Measurements from ENCODE around the gene AGAP1. TPM values are rescaled to one million over a fixed set of nuclear protein-coding genes. Genes with fewer than 3 reads are reported as not detected.

AGAP1 gene
- total RNA-seq, 1 donor from 2014 or later, result 39.0 TPM

DNA sequence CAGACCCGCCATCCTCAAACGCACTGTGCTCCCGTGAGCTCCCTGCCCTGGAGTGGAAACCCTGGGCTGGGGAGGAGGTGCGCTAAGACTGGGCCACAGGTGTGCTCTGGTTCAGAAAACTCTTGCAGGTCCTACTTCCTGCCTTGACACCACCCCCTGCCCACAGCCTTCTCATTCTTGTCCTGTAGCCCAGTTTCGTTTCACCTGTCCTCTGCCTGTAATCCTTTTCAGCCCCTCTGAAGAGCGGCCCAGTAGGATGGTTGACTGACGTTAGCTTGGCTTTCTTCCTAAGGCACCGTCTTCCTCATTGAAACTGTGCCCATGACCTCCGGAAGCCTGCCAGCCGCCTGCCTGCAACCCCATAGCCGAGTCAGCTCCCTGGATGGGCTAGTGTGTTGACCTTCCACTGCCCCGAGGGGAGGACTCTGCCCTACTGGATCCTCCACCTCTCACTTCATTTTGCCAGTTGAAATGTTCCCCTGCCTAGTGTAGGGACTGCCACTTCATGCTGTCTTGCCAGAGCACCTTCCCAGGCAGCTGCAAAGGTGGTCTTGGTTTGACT is 116.9 kb downstream of the AGAP1 start:
- H3K4me3 Mint-ChIP-seq (ENCODE audit: unreplicated experiment), result no peak overlapping the region
- H3K27me3 Mint-ChIP-seq (ENCODE audit: low read depth), result no peaks in the 10 kb centered on the region
- peaks cover 64% of the 10 kb centered on the region for H3K4me1 Mint-ChIP-seq (ENCODE audit: low read depth)
- H3K36me3 Mint-ChIP-seq (ENCODE audit: low read depth), result no peaks in the 10 kb centered on the region
- no peak for DNase-seq (ENCODE audit: low spot score)
- H3K9me3 Mint-ChIP-seq (ENCODE audit: low read depth), result no peaks in the 10 kb centered on the region
- H3K27ac Mint-ChIP-seq (ENCODE audit: unreplicated experiment), result no peak overlapping the region
- TF ChIP-seq, protein P1, sequence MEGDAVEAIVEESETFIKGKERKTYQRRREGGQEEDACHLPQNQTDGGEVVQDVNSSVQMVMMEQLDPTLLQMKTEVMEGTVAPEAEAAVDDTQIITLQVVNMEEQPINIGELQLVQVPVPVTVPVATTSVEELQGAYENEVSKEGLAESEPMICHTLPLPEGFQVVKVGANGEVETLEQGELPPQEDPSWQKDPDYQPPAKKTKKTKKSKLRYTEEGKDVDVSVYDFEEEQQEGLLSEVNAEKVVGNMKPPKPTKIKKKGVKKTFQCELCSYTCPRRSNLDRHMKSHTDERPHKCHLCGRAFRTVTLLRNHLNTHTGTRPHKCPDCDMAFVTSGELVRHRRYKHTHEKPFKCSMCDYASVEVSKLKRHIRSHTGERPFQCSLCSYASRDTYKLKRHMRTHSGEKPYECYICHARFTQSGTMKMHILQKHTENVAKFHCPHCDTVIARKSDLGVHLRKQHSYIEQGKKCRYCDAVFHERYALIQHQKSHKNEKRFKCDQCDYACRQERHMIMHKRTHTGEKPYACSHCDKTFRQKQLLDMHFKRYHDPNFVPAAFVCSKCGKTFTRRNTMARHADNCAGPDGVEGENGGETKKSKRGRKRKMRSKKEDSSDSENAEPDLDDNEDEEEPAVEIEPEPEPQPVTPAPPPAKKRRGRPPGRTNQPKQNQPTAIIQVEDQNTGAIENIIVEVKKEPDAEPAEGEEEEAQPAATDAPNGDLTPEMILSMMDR (IDR thresholded peaks at IDR 0.05), result no peak

DNA sequence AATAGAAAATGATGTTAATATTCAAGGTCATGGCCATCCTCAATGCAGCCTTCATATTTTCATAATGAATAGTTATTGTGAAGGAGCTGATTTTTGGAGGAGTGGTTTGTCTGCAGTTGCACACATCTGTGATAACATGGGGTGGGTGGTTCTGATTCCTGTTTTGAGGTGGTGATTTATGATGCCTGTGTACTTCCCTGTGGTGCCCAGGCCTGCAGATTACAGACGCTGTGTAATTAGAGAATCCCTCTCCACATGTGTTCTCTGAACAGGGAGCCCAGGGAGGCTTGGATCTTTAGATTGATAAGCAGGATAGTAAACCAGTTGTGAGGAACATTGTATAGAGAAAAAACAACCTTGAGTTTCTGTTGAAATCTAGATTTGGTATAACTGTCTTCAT is 117.5 kb downstream of the AGAP1 start:
- no peaks in the 10 kb centered on the region for H3K36me3 Mint-ChIP-seq (ENCODE audit: low read depth)
- no peak for DNase-seq (ENCODE audit: low spot score)
- H3K27me3 Mint-ChIP-seq (ENCODE audit: low read depth), result no peaks in the 10 kb centered on the region
- H3K4me3 Mint-ChIP-seq (ENCODE audit: unreplicated experiment), result no peak overlapping the region
- peaks cover 64% of the 10 kb centered on the region for H3K4me1 Mint-ChIP-seq (ENCODE audit: low read depth)
- H3K9me3 Mint-ChIP-seq (ENCODE audit: low read depth), result no peaks in the 10 kb centered on the region
- TF ChIP-seq, protein P1 (IDR thresholded peaks at IDR 0.05), result no peak
- no peak overlapping the region for H3K27ac Mint-ChIP-seq (ENCODE audit: unreplicated experiment)

GRCh38 chr2:235611756-235612155 is 117.9 kb downstream of the AGAP1 start:
- DNase-seq (ENCODE audit: low spot score), result no peak
- Mint-ChIP-seq H3K4me1 (ENCODE audit: low read depth) (peaks cover 65% of the 10 kb centered on the region), H3K27ac (ENCODE audit: unreplicated experiment) (no peak overlapping the region), H3K27me3 (ENCODE audit: low read depth) (no peaks in the 10 kb centered on the region), H3K9me3 (ENCODE audit: low read depth) (no peaks in the 10 kb centered on the region), H3K36me3 (ENCODE audit: low read depth) (no peaks in the 10 kb centered on the region), H3K4me3 (ENCODE audit: unreplicated experiment) (no peak overlapping the region)
- TF ChIP-seq, protein P1 (IDR thresholded peaks at IDR 0.05), result no peak

DNA sequence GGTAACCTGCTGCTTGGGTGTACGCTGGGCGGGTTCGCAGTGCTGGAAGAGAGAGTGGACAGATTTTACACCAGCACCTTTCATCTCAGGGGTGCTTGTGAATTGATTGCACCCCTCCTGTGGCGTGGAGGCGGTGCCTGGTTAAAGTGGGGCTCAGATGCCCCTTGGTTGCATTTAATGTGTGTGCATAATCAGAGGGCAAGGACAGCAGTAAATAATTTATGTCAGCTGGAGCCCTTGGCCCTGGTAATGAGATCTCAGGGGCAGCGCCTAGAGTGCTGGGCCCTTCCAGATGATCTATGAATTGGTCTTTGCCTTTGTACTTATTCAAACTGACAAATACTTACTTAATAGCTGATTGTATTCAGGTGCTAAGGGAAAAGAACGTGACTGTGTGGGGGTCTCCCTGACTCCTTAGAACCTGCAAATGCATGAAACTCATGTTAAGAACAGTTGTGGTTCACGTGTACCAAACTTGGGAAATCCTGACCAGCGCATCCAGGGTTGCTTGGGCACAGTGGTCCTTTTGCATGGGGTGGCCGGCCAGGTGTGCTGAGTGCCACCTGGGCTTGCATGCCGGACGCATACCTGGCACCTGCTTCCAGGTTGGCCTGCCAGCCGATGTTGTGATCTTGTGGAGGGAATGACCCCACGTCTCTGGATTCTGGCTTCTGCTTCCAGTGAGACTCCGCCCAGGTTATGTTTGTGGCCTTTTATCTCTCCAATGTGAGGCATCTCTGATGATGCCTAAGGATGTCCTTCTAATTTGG is 118.5 kb downstream of the AGAP1 start:
- Mint-ChIP-seq H3K4me1 (ENCODE audit: low read depth) (peaks cover 66% of the 10 kb centered on the region), H3K4me3 (ENCODE audit: unreplicated experiment) (no peak overlapping the region), H3K9me3 (ENCODE audit: low read depth) (no peaks in the 10 kb centered on the region), H3K36me3 (ENCODE audit: low read depth) (no peaks in the 10 kb centered on the region), H3K27ac (ENCODE audit: unreplicated experiment) (no peak overlapping the region), H3K27me3 (ENCODE audit: low read depth) (no peaks in the 10 kb centered on the region)
- TF ChIP-seq, protein P1 (IDR thresholded peaks at IDR 0.05), result no peak
- DNase-seq (ENCODE audit: low spot score), result no peak

DNA sequence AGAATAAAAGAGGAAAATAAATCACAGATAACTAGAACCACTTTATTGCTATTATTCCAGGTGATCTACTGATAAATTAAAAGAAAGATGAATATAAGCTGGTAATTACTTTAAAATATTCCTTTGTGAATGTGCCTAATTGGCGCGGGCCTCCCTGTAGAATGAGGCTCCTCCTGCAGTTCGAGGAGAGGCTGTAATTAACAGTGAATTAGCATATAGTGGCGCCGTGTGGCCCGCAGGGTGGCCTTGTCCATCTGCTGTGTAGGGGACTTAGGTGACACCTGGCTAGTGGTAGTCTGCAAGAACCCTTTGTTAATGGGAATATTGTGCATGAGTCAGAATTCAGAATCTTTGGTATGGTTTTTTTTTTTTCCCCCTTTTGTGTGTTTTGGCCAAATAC is 119.8 kb downstream of the AGAP1 start:
- no peak overlapping the region for H3K4me3 Mint-ChIP-seq (ENCODE audit: unreplicated experiment)
- TF ChIP-seq, protein P1 (IDR thresholded peaks at IDR 0.05), result no peak
- H3K36me3 Mint-ChIP-seq (ENCODE audit: low read depth), result no peaks in the 10 kb centered on the region
- DNase-seq (ENCODE audit: low spot score), result no peak
- H3K9me3 Mint-ChIP-seq (ENCODE audit: low read depth), result no peaks in the 10 kb centered on the region
- no peak overlapping the region for H3K27ac Mint-ChIP-seq (ENCODE audit: unreplicated experiment)
- H3K4me1 Mint-ChIP-seq (ENCODE audit: low read depth), result peaks cover 66% of the 10 kb centered on the region
- no peaks in the 10 kb centered on the region for H3K27me3 Mint-ChIP-seq (ENCODE audit: low read depth)
